Suppressor macrophage treated with lipopolysaccharide for 4 hours (primary cell): ENCODE data around the gene GLYATL1.
A peak's percentile ranks its signal among the peaks of the same experiment; 100 is the strongest.
"Not testable (repeated sequence)": the region's sequence is repeated elsewhere in the genome, so short reads cannot be mapped to it uniquely, and the experiment has no call there.

ENCODE experiments used
- DNase-seq: peaks from one replicate; pipeline ENCODE4 v3.0.0-alpha.2; 2020

Gene GLYATL1

GRCh38 chr11:58999291-58999680 is 60.0 kb downstream of the GLYATL1 start:
- peak; percentile 58 for DNase-seq

- peak; percentile 52 for DNase-seq
Measured at GRCh38 chr11:59000003-59000402, 60.7 kb downstream of the GLYATL1 start.

GRCh38 chr11:59002006-59002405 is 62.7 kb downstream of the GLYATL1 start:
- not testable (repeated sequence) for DNase-seq
